HG02970 (cell line): ENCODE results near the gene PTH.

Experiments used
- ATAC-seq: cut with Tn5 transposase; IDR thresholded peaks from one replicate; pipeline ENCODE4 v1.9.1; 2021; ENCODE audit warnings: mild to moderate bottlenecking, moderate library complexity, moderate number of reproducible peaks; ENCODE audit not compliant: unreplicated experiment, low FRiP score

PTH gene

DNA sequence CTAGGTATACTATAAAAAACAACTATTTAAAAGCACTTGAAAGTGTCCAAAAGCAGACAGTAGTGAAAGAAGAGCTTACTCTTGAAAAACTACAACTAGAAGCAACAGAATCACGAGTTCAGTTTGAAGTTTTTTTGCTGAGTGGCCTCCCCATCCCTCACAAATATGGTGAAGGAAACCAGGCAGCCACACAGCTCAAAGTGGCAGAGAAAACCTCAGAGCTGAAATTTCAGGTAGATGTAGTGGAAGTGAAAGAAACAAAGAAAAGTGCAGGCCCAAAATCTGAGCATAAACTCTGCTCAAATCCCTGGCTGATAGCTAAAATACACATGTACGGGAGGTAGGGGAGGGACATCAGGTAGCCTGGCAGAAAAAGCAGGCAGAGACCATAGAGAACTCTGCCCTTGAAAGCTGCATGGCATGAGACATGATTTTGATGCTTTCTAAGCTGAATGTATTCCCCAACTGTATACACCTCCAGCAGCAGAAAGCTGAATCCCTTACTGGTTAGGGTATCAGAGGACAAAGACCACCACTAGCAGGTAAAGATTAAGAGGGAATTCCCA is 44.9 kb downstream of the PTH start:
- ATAC-seq = no peak

DNA sequence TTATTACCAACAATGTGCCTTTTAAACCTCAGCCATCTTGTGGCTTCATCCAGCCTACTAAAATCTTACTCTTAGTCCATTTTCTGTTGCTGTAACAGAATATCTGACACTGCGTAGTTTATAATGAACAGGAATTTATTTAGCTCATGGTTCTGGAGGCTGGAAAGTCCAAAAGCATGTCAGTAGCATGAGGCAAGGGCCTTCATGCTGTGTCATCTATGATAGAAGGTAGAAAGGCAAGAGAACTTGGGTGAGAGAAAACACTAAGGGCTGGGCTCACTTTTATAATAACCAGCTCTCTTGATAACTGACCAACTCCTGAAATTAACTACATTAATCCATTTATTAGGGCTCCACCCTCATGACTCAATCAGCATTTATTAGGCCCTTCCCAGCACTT is 46.3 kb downstream of the PTH start:
- no peak for ATAC-seq

DNA sequence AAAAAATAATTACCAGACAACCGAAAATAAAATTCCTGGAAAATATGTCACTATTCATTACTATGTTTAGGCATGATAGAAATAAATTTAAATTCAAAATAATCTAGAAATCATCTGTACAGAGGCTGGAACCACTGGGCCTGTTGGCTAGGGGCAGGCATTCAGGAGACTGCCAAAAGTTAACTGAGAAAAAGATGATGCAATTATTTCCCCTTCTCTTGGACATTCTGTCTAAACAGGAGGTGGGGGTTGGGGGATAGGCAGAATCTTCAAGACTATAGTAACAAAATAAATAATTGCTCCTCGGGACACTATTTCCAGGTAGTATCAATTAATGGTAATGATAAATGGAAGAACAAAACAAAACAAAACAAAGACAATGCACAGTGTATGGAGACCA is 46.9 kb downstream of the PTH start:
- ATAC-seq = no peak

DNA sequence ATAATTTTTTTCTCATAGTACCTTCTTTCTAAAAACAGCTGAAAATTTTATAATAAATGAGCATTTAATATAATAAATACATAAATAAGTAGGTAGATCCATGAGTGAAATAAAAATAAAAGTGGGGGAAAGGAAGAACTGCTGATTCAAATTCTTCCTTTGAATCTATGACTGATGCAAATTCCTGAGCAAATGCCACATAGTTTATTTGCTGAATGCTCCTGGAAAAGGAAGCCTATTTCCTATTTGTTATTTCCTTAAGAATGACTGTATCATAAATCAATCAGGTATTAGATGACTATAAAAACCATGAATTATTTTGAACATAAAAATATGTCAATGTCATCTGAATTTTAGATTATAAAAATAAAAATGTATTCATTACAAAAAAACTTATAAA is 49.4 kb downstream of the PTH start:
- no peak for ATAC-seq

DNA sequence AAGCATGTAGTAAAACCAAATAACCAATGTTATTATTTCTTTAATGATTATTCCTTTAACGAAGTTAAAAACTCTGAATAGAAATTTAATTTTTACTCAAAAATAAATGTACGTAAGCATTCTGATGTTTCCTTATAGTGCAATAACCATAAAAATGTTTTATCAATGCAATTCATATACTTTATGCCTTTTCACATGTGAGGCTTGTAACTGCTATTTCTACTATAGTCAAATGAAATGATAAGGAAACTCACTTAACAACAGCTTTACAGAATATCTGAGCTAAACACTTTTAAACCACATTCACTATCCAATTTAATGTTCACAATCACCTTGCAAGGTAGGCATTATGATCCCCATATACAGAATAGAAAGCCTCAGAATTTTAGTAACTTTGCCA is 50.2 kb downstream of the PTH start:
- ATAC-seq = no peak
